Stimulated activated CD4-positive, alpha-beta T cell treated with anti-CD3 and anti-CD28 coated beads, Interleukin-2, amount 100 ng/mL, for 48 hours (primary cell): Measurements from ENCODE around the gene MSH6.
"Not testable (repeated sequence)": the region's sequence is repeated elsewhere in the genome, so short reads cannot be mapped to it uniquely, and the experiment has no call there.

Source experiments
- DNase-seq, 2 donors: peaks; one replicate each; pipeline ENCODE4 v3.0.0-alpha.2; 2020

Gene MSH6

DNA sequence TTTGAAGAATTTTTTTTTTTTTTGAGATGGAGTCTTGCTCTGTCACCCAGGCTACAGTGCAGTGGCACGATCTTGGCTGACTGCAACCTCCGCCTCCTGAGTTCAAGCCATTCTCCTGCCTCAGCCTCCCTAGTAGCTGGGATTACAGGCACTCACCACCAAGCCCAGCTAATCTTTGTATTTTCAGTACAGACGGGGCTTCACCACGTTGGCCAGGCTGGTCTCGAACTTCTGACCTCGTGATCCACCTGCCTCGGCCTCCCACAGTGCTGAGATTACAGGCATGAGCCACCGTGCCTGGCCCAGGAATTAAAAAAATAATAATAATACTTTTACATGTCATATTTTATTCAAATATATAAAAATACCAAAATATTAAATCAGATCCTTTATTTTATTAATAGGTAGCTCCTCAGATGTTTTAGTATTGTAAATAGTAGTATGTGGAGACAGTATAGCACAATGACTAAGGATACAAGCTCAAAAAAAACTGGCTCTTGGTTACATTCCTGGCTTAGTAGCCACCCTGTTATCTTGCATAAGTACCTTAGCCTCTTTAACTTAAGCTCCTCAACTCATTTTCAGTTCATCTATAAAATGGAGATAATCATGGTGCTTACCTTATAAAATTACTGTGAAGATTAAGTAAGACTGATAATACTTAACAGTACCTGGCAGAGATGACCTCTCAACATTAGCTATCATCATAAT is 70.3 kb downstream of the MSH6 start:
- DNase-seq, result not testable (repeated sequence)
